Measurements from ENCODE around the gene DNAI2. TPM values are rescaled to one million over a fixed set of nuclear protein-coding genes. Genes with fewer than 3 reads are reported as not detected.
A peak's percentile ranks its signal among the peaks of the same experiment; 100 is the strongest.

Gene DNAI2
- total RNA-seq, 4 donors from 2014 or later: 0.13 TPM; not detected in 3

GRCh38 chr17:74334393-74335039, 60.5 kb downstream of the DNAI2 start:
- H3K4me1 ChIP-seq: peaks cover 12 to 23% of the 10 kb centered on the region in 2 donors
- 95 to 97% methylated on average over 2 of the region's 2 CpGs for WGBS, 2 donors
- no peaks in the 10 kb centered on the region for H3K27me3 ChIP-seq
- TF ChIP-seq CTCF (IDR thresholded peaks at IDR 0.05) (no peak), POLR2A (IDR thresholded peaks at IDR 0.05) (no peak)
- H3K36me3 ChIP-seq: no peaks in the 10 kb centered on the region
- DNase-seq: no peak
- intact Hi-C loops (cut with DNase I): no loop called here
- no peaks in the 10 kb centered on the region for H3K9me3 ChIP-seq
- no peak overlapping the region for H3K27ac ChIP-seq
- no peak overlapping the region for H3K4me3 ChIP-seq (replicated peaks in 1 of 3)

- Histone ChIP-seq H3K36me3 (no peaks in the 10 kb centered on the region), H3K27ac (no peak overlapping the region)
- WGBS, 2 donors: 78 to 81% methylated on average over 5 of the region's 5 CpGs
Measured at GRCh38 chr17:74335529-74336062, 61.6 kb downstream of the DNAI2 start.

GRCh38 chr17:74336307-74336706, 62.3 kb downstream of the DNAI2 start:
- H3K9me3 ChIP-seq: no peaks in the 10 kb centered on the region
- no peak for DNase-seq
- H3K4me3 ChIP-seq (replicated peaks in 1 of 3): no peak overlapping the region
- no peaks in the 10 kb centered on the region for H3K36me3 ChIP-seq
- H3K4me1 ChIP-seq: peaks cover 20 to 35% of the 10 kb centered on the region in 2 donors
- no peak overlapping the region for H3K27ac ChIP-seq
- TF ChIP-seq CTCF (IDR thresholded peaks at IDR 0.05): no peak
- TF ChIP-seq POLR2A (IDR thresholded peaks at IDR 0.05): no peak
- 87 to 93% methylated on average over 7 of the region's 7 CpGs for WGBS, 2 donors
- H3K27me3 ChIP-seq: no peaks in the 10 kb centered on the region
- intact Hi-C loops (cut with DNase I): no loop called here

More at GRCh38 chr17:74335529-74336062, 61.6 kb downstream of the DNAI2 start:
- intact Hi-C loops (cut with DNase I): no loop called here
- Histone ChIP-seq H3K4me3 (replicated peaks in 1 of 3) (no peak overlapping the region), H3K4me1 (peaks cover 20 to 34% of the 10 kb centered on the region in 2 donors), H3K9me3 (no peaks in the 10 kb centered on the region), H3K27me3 (no peaks in the 10 kb centered on the region)
- DNase-seq: no peak
- TF ChIP-seq POLR2A (IDR thresholded peaks at IDR 0.05) (no peak), CTCF (IDR thresholded peaks at IDR 0.05) (no peak)

- Histone ChIP-seq H3K4me3 (replicated peaks in 1 of 3) (no peak overlapping the region), H3K27me3 (no peaks in the 10 kb centered on the region), H3K36me3 (no peaks in the 10 kb centered on the region), H3K9me3 (no peaks in the 10 kb centered on the region), H3K4me1 (peaks cover 24 to 43% of the 10 kb centered on the region in 2 donors), H3K27ac (peak overlapping the region; percentile 47 to 63 (median 53))
- WGBS, 2 donors: 41 to 51% methylated on average over 9 to 12 of the region's 12 CpGs
- peak; percentile 67 to 71 for DNase-seq
- intact Hi-C loops (cut with DNase I): no loop called here
- TF ChIP-seq POLR2A (IDR thresholded peaks at IDR 0.05): no peak
- no peak for TF ChIP-seq CTCF (IDR thresholded peaks at IDR 0.05)
Measured at GRCh38 chr17:74337834-74338500, 63.9 kb downstream of the DNAI2 start.

Data from thyroid gland (tissue), 4 donors.